Hematopoietic multipotent progenitor cell treated with erythropoietin and hydrocortisone succinate and interleukin-3 and kit ligand, for 6 days (in vitro differentiated cells): Measurements from ENCODE around the gene RPS6KA4.

ENCODE experiments used
- DNase-seq: peaks from one replicate; pipeline ENCODE4 v3.0.0-alpha.2; 2015

The RPS6KA4 gene

GRCh38 chr11:64369440-64370421 lies 10.8 kb downstream of the RPS6KA4 start:
- DNase-seq, result no peak

- no peak for DNase-seq
These were observed 12.2 kb downstream of the RPS6KA4 start for GRCh38 chr11:64371201-64371600.

GRCh38 chr11:64372021-64372420 lies 13.1 kb downstream of the RPS6KA4 start:
- DNase-seq, result no peak

GRCh38 chr11:64372802-64373597 lies 14.0 kb downstream of the RPS6KA4 start:
- DNase-seq, result no peak

GRCh38 chr11:64373598-64373974 lies 14.6 kb downstream of the RPS6KA4 start:
- peak; percentile 45 for DNase-seq

- DNase-seq, result no peak
These were observed 17.1 kb downstream of the RPS6KA4 start for GRCh38 chr11:64376071-64376470.

- no peak for DNase-seq
These were observed 19.4 kb downstream of the RPS6KA4 start for GRCh38 chr11:64378335-64378880.

GRCh38 chr11:64379160-64379559 lies 20.2 kb downstream of the RPS6KA4 start:
- no peak for DNase-seq

GRCh38 chr11:64379817-64380709 lies 21.1 kb downstream of the RPS6KA4 start:
- DNase-seq, result no peak

GRCh38 chr11:64381350-64381749 lies 22.4 kb downstream of the RPS6KA4 start:
- no peak for DNase-seq

GRCh38 chr11:64382047-64382446 lies 23.1 kb downstream of the RPS6KA4 start:
- DNase-seq, result no peak

GRCh38 chr11:64382586-64382985 lies 23.6 kb downstream of the RPS6KA4 start:
- DNase-seq, result no peak

- DNase-seq, result no peak
These were observed 24.6 kb downstream of the RPS6KA4 start for GRCh38 chr11:64383580-64383979.

GRCh38 chr11:64384028-64384737 lies 25.2 kb downstream of the RPS6KA4 start:
- no peak for DNase-seq

- DNase-seq, result peak; percentile 52
These were observed 26.3 kb downstream of the RPS6KA4 start for GRCh38 chr11:64384981-64385944.

- DNase-seq, result peak; percentile 70
These were observed 27.2 kb downstream of the RPS6KA4 start for GRCh38 chr11:64385945-64386704.

GRCh38 chr11:64387916-64388315 lies 29.0 kb downstream of the RPS6KA4 start:
- no peak for DNase-seq

GRCh38 chr11:64388894-64389293 lies 29.9 kb downstream of the RPS6KA4 start:
- no peak for DNase-seq

- DNase-seq, result no peak
These were observed 30.9 kb downstream of the RPS6KA4 start for GRCh38 chr11:64389851-64390250.

GRCh38 chr11:64390558-64390957 lies 31.6 kb downstream of the RPS6KA4 start:
- DNase-seq, result peak; percentile 26
